ENCODE results near the gene CD24. TPM values are rescaled to one million over a fixed set of nuclear protein-coding genes. Genes with fewer than 3 reads are reported as not detected.
"Not testable (repeated sequence)": the region's sequence is repeated elsewhere in the genome, so short reads cannot be mapped to it uniquely, and the experiment has no call there.

CD24 gene
- total RNA-seq, 1 donor: 1.7 TPM

GRCh38 chr6:106995640-106996039 lies 21.1 kb upstream of the CD24 start:
- DNase-seq (ENCODE audit: low read depth): no peak
- TF ChIP-seq, protein P1, sequence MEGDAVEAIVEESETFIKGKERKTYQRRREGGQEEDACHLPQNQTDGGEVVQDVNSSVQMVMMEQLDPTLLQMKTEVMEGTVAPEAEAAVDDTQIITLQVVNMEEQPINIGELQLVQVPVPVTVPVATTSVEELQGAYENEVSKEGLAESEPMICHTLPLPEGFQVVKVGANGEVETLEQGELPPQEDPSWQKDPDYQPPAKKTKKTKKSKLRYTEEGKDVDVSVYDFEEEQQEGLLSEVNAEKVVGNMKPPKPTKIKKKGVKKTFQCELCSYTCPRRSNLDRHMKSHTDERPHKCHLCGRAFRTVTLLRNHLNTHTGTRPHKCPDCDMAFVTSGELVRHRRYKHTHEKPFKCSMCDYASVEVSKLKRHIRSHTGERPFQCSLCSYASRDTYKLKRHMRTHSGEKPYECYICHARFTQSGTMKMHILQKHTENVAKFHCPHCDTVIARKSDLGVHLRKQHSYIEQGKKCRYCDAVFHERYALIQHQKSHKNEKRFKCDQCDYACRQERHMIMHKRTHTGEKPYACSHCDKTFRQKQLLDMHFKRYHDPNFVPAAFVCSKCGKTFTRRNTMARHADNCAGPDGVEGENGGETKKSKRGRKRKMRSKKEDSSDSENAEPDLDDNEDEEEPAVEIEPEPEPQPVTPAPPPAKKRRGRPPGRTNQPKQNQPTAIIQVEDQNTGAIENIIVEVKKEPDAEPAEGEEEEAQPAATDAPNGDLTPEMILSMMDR (IDR thresholded peaks at IDR 0.05; ENCODE audit: insufficient read depth, low read length): no peak

DNA sequence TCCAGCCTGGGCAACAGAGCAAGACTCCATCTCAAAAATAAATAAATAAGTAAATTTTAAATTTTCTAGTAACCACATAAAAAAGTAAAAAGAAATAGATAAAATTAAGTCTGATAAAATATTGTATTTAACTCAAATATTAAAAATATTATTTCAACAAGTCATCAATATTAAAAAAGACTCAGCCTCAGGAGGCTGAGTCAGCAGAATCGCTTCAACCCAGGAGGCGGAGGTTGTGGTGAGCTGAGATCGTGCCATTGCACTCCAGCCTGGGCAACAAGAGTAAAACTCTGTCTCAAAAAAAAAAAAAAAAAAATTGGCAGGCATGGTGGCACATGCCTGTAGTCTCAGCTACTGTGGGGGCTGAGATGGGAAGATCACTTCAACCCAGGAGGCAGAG lies 15.2 kb upstream of the CD24 start:
- not testable (repeated sequence) for H3K4me3 ChIP-seq (ENCODE audit: low read depth, low read length); DNase-seq (ENCODE audit: low read depth)

More at GRCh38 chr6:106995640-106996039, 21.1 kb upstream of the CD24 start:
- H3K4me3 ChIP-seq (ENCODE audit: low read depth, low read length): no peak overlapping the region

DNA sequence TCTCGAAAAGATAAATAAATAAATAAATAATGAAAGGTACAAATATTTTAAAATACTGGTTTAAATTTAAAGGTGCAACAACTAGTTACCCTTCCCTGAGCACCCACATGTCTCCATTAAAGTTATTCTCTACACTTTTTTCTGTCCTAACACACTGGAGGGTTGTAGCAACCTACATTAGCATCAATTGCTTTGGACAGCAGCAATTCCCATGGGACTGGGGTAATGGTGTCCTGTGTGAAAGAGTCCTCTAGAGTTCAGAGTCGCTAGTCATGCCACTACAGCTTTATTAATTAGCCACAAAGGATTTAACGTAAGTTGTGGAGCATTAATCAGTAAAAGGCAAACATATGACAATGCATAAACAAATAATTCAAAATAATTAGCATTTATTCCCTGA lies 14.1 kb upstream of the CD24 start:
- no peak overlapping the region for H3K4me3 ChIP-seq (ENCODE audit: low read depth, low read length)
- DNase-seq (ENCODE audit: low read depth): no peak
- TF ChIP-seq, protein P1 (IDR thresholded peaks at IDR 0.05; ENCODE audit: insufficient read depth, low read length): no peak

- TF ChIP-seq, protein P1 (IDR thresholded peaks at IDR 0.05; ENCODE audit: insufficient read depth, low read length): no peak
- peak; percentile 38 for DNase-seq (ENCODE audit: low read depth)
- H3K4me3 ChIP-seq (ENCODE audit: low read depth, low read length): no peak overlapping the region
Measured at GRCh38 chr6:106981926-106982325, 7.4 kb upstream of the CD24 start.

DNA sequence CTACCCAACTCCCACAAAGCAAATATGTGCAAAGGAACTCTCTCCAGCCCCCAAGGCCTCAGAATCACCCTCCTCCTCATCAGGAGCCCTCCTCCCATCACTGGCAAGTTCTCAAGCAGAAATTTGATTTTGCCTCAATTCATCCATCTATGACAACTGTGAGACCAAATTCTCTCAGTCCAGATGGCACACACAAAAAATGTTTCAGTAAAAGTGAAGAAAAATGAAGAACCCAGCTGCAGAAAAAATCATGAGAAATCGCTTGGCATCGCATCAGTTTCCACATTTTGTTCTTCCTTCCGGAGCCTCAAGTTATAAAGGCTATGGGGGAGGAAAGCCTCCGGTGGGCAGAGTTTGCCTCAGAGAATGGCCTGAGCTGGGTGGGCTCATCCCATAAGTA lies 6.4 kb upstream of the CD24 start:
- TF ChIP-seq, protein P1 (IDR thresholded peaks at IDR 0.05; ENCODE audit: insufficient read depth, low read length): no peak
- no peak for DNase-seq (ENCODE audit: low read depth)
- H3K4me3 ChIP-seq (ENCODE audit: low read depth, low read length): no peak overlapping the region

- H3K4me3 ChIP-seq (ENCODE audit: low read depth, low read length): no peak overlapping the region
- TF ChIP-seq, protein P1 (IDR thresholded peaks at IDR 0.05; ENCODE audit: insufficient read depth, low read length): peak; percentile 91
- peak; percentile 82 for DNase-seq (ENCODE audit: low read depth)
Measured at GRCh38 chr6:106979435-106979884, 4.9 kb upstream of the CD24 start.

GRCh38 chr6:106977246-106977645 lies 2.7 kb upstream of the CD24 start:
- TF ChIP-seq, protein P1 (IDR thresholded peaks at IDR 0.05; ENCODE audit: insufficient read depth, low read length): no peak
- no peak for DNase-seq (ENCODE audit: low read depth)
- no peak overlapping the region for H3K4me3 ChIP-seq (ENCODE audit: low read depth, low read length)

Measured in fibroblast of the aortic adventitia (primary cell).